Esophagus muscularis mucosa (tissue), 3 donors: ENCODE results near the gene MCF2.

Source experiments
- CTCF ChIP-seq, 3 experiments: fragments of 200-600 bp in 2 of 3; fragments of 450-650 bp in 1 of 3; sonication (generic) in 2 of 3; IDR thresholded peaks; one replicate each; pipeline ENCODE4 v1.5.1; 2017 to 2019; ENCODE audit warnings: antibody characterized with exemption in 3 of 3, mild to moderate bottlenecking in 2 of 3, moderate library complexity in 1 of 3
- POLR2A ChIP-seq: fragments of 450-650 bp; IDR thresholded peaks from one replicate; pipeline ENCODE4 v1.6.1; 2017; ENCODE audit warnings: antibody characterized with exemption, moderate library complexity, mild to moderate bottlenecking, low read depth

DNA sequence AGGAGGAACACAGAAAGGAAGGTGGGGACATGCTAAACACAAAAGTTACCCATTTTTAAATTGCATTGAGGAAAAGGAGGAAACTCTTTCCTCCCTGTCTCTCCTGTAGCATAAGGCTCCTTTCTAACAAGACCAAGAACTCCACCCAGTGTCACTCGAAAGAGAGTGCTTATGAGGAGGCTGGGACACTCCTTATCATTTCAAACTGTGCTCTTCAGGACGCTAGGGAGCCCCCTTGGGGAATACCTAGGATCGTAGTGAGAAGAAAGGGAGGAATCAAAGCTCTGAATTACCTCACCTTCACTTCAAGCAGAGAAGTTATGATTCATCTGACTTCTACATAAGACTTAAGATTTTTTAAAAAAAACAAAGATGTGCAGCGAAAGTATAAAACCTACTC lies 111.9 kb downstream of the MCF2 start:
- TF ChIP-seq CTCF (IDR thresholded peaks at IDR 0.05) = no peak
- TF ChIP-seq POLR2A = no peak
